ENCODE results near the gene CLDN19.

DNA sequence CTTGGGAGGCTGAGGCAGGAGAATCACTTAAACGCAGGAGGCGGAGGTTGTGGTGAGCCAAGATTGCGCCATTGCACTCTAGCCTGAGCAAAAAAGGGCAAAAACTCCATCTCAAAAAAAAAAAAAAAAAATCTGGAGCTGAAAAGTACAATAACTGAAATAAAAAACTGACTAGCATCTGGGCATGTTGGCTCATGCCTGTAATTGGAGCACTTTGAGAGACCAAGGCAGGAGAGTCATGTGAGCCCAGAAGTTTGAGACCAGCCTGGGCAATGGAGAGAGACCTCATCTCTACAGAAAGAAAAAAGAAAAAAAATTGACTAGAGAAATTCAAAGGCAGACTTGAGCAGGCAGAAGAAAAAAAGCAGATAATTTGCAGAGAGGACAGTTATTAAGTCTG lies 18.1 kb downstream of the CLDN19 start:
- no peak for TF ChIP-seq EZH2 (IDR thresholded peaks at IDR 0.05; ENCODE audit: borderline replicate concordance, insufficient read depth, low read depth, low read length, poor library complexity, severe bottlenecking)
- TF ChIP-seq, protein P1, sequence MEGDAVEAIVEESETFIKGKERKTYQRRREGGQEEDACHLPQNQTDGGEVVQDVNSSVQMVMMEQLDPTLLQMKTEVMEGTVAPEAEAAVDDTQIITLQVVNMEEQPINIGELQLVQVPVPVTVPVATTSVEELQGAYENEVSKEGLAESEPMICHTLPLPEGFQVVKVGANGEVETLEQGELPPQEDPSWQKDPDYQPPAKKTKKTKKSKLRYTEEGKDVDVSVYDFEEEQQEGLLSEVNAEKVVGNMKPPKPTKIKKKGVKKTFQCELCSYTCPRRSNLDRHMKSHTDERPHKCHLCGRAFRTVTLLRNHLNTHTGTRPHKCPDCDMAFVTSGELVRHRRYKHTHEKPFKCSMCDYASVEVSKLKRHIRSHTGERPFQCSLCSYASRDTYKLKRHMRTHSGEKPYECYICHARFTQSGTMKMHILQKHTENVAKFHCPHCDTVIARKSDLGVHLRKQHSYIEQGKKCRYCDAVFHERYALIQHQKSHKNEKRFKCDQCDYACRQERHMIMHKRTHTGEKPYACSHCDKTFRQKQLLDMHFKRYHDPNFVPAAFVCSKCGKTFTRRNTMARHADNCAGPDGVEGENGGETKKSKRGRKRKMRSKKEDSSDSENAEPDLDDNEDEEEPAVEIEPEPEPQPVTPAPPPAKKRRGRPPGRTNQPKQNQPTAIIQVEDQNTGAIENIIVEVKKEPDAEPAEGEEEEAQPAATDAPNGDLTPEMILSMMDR (IDR thresholded peaks at IDR 0.05), result no peak

Measured in B cell (primary cell).